Epithelial cell of esophagus (primary cell): ENCODE measurements around the gene GPLD1.
"Not testable (repeated sequence)": the region's sequence is repeated elsewhere in the genome, so short reads cannot be mapped to it uniquely, and the experiment has no call there.

Source experiments
- DNase-seq: peaks from one replicate; pipeline ENCODE4 v3.0.0; 2010; ENCODE audit warnings: low read depth
- H3K4me3 ChIP-seq: 2 replicates; pipeline ENCODE4 v1.5.1; 2011; ENCODE audit warnings: mild to moderate bottlenecking, low read length, control low read depth
- TF ChIP-seq, protein P1 (sequence below): IDR thresholded peaks from 2 replicates; pipeline ENCODE4 v1.5.1; 2011; ENCODE audit warnings: low read depth, mild to moderate bottlenecking, low read length, control low read depth, inconsistent platforms; ENCODE audit not compliant: insufficient read depth; ENCODE audit errors: missing control alignments

GPLD1 gene

DNA sequence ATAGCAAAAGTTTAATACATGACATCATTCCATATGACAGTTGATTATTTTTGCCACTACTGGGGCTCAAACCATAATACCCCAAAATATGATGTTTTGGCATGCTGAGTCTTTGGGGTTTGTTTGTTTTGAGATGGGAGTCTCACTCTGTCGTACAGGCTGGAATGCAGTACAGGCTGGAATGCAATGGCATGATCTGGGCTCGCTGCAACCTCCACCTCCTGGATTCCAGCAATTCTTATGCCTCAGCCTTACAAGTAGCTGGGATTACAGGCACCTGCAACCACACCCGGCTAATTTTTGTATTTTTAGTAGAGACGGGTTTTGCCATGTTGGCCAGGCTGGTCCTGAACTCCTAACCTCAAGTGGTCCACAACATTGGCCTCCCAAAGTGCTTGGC, 87.9 kb downstream of the GPLD1 start:
- DNase-seq = no peak
- TF ChIP-seq, protein P1, sequence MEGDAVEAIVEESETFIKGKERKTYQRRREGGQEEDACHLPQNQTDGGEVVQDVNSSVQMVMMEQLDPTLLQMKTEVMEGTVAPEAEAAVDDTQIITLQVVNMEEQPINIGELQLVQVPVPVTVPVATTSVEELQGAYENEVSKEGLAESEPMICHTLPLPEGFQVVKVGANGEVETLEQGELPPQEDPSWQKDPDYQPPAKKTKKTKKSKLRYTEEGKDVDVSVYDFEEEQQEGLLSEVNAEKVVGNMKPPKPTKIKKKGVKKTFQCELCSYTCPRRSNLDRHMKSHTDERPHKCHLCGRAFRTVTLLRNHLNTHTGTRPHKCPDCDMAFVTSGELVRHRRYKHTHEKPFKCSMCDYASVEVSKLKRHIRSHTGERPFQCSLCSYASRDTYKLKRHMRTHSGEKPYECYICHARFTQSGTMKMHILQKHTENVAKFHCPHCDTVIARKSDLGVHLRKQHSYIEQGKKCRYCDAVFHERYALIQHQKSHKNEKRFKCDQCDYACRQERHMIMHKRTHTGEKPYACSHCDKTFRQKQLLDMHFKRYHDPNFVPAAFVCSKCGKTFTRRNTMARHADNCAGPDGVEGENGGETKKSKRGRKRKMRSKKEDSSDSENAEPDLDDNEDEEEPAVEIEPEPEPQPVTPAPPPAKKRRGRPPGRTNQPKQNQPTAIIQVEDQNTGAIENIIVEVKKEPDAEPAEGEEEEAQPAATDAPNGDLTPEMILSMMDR = no peak
- no peak overlapping the region for H3K4me3 ChIP-seq

DNA sequence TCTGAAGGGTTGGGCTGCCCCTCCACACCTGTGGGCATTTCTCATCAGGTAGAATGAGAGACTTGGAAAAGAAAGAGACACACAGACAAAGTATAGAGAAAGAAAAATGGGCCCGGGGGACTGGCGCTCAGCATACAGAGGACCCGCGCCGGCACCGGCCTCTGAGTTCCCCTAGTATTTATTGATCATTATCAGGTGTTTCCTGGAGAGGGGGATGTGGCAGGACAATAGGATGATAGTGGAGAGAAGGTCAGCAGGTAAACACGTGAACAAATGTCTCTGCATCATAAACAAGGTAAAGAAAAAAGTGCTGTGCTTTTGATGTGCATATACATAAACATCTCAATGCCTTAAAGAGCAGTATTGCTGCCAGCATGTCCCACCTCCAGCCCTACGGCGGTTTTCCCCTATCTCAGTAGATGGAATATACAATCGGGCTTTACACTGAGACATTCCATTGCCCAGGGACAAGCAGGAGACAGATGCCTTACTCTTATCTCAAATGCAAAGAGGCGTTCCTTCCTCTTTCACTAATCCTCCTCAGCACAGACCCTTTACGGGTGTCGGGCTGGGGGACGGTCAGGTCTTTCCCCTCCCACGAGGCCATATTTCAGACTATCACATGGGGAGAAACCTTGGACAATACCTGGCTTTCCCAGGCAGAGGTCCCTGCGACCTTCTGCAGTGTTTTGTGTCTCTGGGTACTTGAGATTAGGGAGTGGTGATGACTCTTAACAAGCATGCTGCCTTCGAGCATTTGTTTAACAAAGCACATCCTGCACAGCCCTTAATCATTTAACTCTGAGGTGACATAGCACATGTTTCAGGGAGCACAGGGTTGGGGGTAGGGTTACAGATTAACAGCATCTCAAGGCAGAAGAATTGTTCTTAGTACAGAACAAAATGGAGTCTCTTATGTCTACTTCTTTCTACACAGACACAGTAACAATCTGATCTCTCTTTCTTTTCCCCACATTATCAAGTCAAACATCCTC, 89.0 kb downstream of the GPLD1 start:
- not testable (repeated sequence) for DNase-seq, H3K4me3 ChIP-seq

- no peak overlapping the region for H3K4me3 ChIP-seq
- DNase-seq = no peak
- TF ChIP-seq, protein P1 = no peak
These were observed 91.7 kb downstream of the GPLD1 start for GRCh38 chr6:24397631-24398030.

DNA sequence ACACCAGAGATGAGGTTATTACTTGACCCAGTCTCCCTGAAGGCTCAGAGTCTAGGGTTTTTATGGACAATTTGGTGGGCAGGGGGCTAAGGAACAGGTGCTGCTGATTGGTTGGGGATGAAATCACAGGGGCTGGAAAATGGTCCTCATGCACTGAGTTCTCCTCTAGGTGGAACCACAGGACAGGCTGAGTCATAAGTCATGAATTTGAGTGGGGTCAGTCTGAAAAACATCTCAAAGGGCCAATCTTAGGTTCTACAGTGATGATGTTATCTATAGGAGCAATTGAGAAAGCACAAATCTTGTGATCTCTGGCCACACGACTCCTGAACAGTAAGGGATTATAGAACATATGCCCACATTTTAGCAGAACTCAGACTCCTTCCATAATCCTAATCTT, 92.6 kb downstream of the GPLD1 start:
- no peak for DNase-seq
- TF ChIP-seq, protein P1 = no peak
- H3K4me3 ChIP-seq = no peak overlapping the region

DNA sequence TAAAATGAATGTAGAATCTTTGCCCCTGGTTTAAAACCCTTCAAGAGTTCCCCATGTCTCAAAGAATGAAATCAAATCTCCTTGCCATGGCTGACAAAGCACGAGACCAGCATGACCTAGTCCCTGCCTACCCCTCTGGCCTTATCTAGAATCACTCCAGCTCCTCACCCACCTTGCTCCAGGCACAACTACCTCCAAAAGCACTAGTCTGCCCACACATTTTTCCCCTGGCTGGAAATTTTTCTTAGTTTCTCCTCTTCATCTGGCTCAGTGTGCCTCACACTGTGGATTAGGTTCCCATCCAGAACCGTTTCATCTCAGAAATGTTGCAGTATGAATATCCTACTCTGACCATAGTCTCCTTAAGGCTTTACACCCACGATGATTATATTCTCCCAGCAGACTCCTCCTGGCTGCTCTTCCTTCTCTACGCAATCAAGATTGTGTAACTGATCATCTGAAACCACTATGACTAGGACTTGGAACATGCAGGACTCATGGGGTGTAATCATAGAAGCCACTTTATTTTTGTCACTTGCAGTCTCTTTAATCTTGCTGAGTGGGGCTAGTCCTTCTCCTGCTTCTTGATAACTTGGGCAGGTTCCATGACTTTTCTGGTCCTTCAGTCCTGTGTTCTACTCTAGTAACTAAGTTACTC, 94.5 kb downstream of the GPLD1 start:
- no peak overlapping the region for H3K4me3 ChIP-seq
- TF ChIP-seq, protein P1 = no peak
- DNase-seq = peak; percentile 89

- TF ChIP-seq, protein P1 = no peak
- H3K4me3 ChIP-seq = no peak overlapping the region
- DNase-seq = no peak
These were observed 95.2 kb downstream of the GPLD1 start for GRCh38 chr6:24394061-24394779.
